Left hindlimb (tissue), 1 donor: ENCODE results near the gene CSMD2.

Experiments
- DNase-seq: peaks from one replicate; pipeline ENCODE4 v3.0.0-alpha.2; 2018

The CSMD2 gene

DNA sequence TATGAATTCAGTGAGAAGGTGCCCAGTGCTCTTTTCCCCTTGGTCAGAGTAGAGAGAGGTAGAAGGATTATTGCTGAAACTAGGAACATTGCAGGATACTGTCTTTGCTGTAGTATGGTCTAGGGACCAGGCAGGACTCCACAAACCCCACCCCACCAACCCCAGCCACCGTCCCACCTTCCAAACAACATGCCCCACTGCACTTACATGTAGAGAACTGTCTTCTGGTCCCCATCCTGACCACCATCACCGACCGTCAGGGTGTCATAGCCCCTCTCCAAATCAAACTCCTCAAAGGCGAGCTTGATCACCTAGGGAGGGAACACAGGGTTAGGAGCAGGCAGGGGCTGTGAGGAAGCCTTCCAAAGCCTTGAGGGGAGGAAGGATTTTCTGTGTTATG is 372.8 kb downstream of the CSMD2 start:
- no peak for DNase-seq

- DNase-seq: no peak
These were observed 373.8 kb downstream of the CSMD2 start for GRCh38 chr1:33791251-33791650.

DNA sequence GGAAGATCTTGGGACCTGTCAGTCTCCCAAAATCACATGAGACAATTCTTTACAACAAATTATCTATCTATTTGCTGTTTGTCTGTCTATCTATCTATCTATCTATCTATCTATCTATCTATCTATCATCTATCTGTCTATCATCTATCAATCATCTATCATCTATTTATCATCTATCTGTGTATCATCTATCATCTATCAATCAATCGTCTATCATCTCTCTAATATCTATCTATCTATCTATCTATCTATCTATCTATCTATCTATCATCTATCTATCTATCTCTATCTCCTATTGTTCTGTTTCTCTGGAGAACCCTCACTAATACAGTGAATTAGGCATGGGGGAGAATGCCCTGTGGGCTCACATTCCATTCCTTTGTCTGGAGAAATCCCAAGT is 374.5 kb downstream of the CSMD2 start:
- DNase-seq: no peak

DNA sequence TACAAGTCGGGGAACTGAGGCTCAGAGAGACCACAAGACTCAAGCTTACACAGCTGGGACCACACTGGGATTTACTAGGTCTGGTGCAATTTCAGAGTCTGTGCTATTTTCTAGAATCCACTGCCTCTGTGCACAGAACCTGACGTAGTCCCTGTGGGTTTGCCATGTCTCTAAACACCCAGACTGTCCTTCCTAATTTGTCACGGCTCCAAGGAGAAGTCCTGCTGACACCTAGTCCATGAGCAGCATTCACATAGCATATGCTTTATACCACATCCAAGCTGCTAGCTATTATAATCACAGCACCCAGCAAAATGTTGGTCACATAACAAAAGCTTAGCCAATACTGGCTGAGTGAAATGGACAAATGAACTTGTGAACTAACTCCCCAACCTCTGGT is 380.2 kb downstream of the CSMD2 start:
- DNase-seq: no peak

- no peak for DNase-seq
These were observed 382.3 kb downstream of the CSMD2 start for GRCh38 chr1:33782776-33783175.

DNA sequence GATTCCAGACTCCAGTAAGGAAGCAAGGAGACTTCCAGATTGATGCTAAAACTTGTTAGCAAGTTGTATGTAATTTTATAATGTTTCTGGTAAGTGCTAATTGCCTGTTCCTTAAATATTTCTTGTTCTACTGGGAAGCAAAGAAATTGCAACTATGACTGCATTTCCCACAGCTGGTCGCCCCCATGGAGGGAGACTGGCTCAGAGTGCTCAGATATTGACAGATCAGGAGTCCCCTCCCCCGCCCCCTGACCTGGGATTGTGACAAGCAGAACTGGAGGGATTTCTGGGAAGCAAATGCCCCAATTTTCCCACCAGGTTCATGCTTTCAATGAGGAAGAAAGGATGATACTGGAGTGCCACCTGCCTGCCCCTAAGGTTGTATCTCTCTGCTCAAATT is 383.4 kb downstream of the CSMD2 start:
- DNase-seq: no peak

- no peak for DNase-seq
These were observed 387.7 kb downstream of the CSMD2 start for GRCh38 chr1:33777337-33777736.

DNA sequence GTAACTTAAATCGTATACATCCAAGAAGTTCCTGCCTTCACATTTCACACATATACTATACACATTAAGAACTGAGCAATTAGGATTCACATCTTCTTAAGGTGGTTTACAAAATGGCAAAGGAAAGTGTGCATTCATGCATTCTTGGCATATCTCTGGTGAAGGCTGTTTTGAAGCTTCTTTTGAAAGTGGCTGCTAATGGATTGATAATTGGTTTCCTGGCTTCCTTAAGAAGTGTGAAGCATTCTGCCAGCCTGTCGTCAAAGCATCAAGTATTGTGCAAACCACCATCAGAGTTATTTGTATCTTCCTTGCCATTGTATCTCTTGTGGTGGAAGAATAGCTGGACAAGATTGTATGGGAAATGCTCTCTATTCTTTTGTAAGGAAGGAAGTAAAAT is 396.2 kb downstream of the CSMD2 start:
- DNase-seq: no peak

DNA sequence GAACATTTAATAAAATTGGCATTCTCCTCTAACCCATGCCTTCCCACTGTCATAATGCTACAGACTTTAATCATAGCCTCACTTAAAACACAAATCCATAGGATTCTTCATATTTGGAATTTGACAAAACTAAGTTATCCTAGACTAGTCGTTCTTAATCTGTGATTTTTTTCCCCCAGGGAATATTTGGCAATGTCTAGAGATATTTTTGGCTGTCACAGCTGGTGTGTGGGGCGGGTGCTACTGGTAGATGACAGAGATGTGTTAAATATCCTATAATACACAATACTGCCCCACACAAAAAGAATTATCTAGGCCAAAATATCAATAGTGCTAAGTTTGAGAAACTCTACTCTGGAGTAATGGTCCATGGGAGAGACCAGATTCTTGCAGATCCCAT is 396.9 kb downstream of the CSMD2 start:
- no peak for DNase-seq

GRCh38 chr1:33764149-33764548 is 400.9 kb downstream of the CSMD2 start:
- DNase-seq: no peak

DNA sequence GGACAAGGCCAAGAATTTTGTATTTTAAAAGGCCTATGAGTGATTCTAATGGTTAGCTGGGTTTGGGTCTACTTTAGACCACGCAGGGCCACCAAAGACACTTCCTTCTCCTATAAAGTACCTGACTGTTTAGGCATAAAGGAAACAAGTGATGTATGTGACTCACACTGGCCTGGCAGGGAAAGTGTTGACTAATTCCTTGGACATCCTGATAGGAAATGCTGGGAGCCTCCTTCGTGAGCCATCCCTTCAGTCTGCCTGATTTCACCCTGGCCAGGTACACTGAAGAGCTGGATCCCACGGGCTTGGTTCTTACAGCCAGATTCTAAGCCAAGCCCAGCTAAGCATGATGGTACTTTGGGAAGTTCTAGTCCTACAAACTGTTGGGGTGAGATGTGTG is 401.6 kb downstream of the CSMD2 start:
- no peak for DNase-seq

DNA sequence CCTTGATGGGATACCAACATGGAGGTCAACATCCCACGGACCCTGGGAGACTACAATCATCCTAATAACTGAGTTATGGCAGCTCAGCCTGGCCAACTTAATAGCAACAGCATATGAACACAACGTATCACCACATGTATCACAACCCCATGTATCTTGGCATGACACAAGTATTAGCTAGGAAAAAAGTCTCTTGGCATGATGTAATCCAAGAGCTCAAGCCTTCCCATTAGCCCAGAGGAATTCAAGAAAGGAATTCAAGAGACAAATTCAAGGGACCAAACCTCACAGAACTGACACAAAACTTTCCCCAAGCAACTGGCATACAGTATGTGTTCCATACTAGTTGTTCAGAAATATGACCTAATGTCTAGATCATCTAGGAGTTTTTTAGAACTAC is 402.1 kb downstream of the CSMD2 start:
- no peak for DNase-seq

- peak; percentile 49 for DNase-seq
These were observed 402.8 kb downstream of the CSMD2 start for GRCh38 chr1:33762109-33762830.

DNA sequence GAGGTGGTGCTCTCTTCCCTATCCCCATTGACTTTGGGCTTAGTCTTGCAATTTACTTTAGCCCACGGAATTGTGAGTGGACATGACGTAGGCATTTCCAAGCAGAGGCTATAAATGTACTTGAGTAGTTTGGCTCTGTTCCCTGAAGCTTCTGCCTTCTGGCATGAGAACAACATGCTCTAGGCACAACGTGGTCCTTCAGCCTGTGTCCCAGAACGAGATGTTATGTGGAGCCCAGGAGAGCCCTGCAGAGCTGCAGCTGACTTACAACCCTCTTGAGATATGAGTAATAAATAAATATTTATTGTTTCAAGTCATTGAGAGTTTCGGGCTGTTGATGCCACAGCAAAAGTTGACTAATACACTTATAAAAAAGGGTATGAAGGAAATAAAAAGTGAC is 406.3 kb downstream of the CSMD2 start:
- DNase-seq: no peak

GRCh38 chr1:33753087-33753856 is 411.8 kb downstream of the CSMD2 start:
- no peak for DNase-seq

- no peak for DNase-seq
These were observed 419.1 kb downstream of the CSMD2 start for GRCh38 chr1:33745942-33746341.

DNA sequence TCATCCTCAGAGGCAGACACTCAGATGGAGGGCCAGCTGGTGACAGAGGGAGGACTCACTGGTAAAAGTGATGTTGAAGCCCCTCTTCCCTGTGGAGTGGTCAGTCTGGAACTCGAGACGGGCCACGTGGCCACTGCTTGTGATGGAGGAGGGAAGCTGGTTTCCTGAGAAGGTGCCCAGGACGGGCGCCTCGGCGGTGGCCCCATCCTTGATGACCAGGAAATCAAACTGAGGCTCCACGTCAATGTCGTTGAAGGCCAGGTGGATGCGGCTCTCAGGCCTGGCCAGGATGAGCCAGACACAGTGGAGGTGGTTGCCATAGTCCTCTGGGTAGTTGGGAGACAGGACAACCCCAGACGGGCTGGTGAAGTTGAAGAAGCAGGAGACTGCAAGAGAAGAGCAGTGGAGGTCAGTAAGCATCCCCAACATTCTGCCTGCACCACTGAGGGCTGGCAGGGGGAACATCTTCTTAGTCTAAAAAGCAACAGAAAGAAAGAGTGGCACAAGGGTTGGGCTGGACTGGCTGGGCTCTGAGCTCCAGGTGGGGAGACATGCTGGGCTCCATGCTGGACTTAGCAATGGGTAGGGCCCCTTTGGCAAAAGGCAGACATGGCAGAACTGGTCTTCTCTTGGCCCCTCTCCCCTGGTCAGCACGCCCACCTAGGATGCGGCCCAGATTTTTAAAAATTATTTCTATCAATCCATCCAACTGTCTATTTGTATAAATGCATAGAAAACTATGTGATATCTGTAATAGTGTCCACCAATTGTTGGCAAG is 421.6 kb downstream of the CSMD2 start:
- no peak for DNase-seq

DNA sequence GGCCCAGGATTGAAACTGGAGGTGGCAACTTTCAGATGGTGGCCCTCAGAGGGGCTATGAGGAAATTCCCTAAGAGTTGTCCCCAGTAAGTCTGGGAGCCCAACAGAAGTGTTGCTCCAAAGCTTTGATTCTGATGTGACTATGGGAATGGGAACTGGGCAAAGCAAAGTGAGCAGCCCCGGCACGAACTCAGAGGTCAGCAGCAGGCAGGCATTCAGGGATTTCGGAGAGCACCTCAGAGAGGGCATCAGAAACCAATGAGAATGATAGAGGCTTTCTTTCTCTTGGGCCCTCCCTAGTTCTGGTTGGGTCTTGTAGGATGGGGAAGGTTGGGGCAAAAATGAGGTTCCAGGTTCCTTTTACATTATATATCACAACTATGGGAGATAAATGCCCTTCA is 422.4 kb downstream of the CSMD2 start:
- DNase-seq: no peak

DNA sequence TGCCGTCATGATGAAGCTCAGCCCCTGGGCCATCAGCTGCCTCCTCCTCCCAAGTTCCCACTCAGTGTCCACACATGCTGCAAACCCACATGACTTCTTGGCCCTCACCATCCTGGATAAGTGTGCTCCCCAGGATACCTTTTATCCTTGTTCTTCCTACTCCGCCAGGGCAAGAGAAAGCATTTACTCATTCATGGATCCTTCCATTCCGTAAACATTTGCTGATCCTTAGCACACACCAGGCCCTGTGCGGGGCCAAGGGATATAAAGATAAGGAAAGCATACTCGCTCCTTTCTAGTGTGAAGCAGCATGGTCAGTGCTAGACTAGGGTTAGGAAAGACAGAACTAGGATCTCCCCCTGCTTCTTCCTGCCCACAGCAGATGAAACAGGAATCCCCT is 423.3 kb downstream of the CSMD2 start:
- no peak for DNase-seq

- DNase-seq: no peak
These were observed 424.8 kb downstream of the CSMD2 start for GRCh38 chr1:33740040-33740744.

GRCh38 chr1:33738976-33739375 is 426.1 kb downstream of the CSMD2 start:
- no peak for DNase-seq

DNA sequence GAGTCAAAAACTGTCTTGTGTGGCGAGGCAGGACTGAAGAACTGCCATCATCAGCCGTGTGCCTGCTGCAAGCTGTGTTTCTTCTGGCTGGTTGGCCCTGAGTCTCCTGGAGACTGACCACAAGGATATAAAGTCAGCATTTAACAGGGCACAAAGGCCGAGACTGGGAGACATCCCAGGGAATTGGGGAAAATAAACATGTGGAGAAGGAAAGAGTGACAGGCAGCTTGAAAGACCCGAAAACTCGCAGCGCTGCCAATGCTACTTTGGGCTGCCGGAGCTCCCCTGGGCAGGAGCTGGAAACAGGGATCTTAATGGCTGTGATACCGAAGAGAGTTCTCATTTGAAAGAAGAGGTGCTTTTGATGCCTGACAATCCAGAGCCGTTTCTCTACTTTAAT is 426.5 kb downstream of the CSMD2 start:
- DNase-seq: no peak

- no peak for DNase-seq
These were observed 428.5 kb downstream of the CSMD2 start for GRCh38 chr1:33736496-33736895.
